NCI-H345 (cell line): ENCODE results near the gene MAP4K3.

Experiments used
- DNase-seq: peaks from one replicate; lab custom pipeline; 2025; lab: John Stamatoyannopoulos, UW

Gene MAP4K3

GRCh38 chr2:39241588-39241987 lies 195.5 kb downstream of the MAP4K3 start:
- no peak for DNase-seq

GRCh38 chr2:39240758-39241157 lies 196.3 kb downstream of the MAP4K3 start:
- DNase-seq, result no peak

- DNase-seq, result no peak
Observed at GRCh38 chr2:39234754-39235153, 202.3 kb downstream of the MAP4K3 start.

- no peak for DNase-seq
Observed at GRCh38 chr2:39232141-39232540, 204.9 kb downstream of the MAP4K3 start.

- no peak for DNase-seq
Observed at GRCh38 chr2:39228413-39229209, 208.5 kb downstream of the MAP4K3 start.

GRCh38 chr2:39227628-39228412 lies 209.3 kb downstream of the MAP4K3 start:
- peak; percentile 61 for DNase-seq

GRCh38 chr2:39225567-39225966 lies 211.5 kb downstream of the MAP4K3 start:
- no peak for DNase-seq

- DNase-seq, result no peak
Observed at GRCh38 chr2:39223909-39224308, 213.2 kb downstream of the MAP4K3 start.

GRCh38 chr2:39221459-39221858 lies 215.6 kb downstream of the MAP4K3 start:
- DNase-seq, result no peak

- no peak for DNase-seq
Observed at GRCh38 chr2:39220136-39220535, 216.9 kb downstream of the MAP4K3 start.

- no peak for DNase-seq
Observed at GRCh38 chr2:39218391-39218790, 218.7 kb downstream of the MAP4K3 start.

- DNase-seq, result no peak
Observed at GRCh38 chr2:39217192-39217550, 219.9 kb downstream of the MAP4K3 start.

GRCh38 chr2:39216346-39217191 lies 220.5 kb downstream of the MAP4K3 start:
- no peak for DNase-seq

- DNase-seq, result no peak
Observed at GRCh38 chr2:39215545-39215944, 221.5 kb downstream of the MAP4K3 start.

- no peak for DNase-seq
Observed at GRCh38 chr2:39213015-39213414, 224.1 kb downstream of the MAP4K3 start.

GRCh38 chr2:39210846-39211245 lies 226.2 kb downstream of the MAP4K3 start:
- DNase-seq, result no peak

- DNase-seq, result no peak
Observed at GRCh38 chr2:39203382-39203781, 233.7 kb downstream of the MAP4K3 start.

GRCh38 chr2:39202639-39203369 lies 234.3 kb downstream of the MAP4K3 start:
- DNase-seq, result no peak
